A549 (cell line): ENCODE measurements around the gene GABBR2. TPM values are rescaled to one million over a fixed set of nuclear protein-coding genes. Genes with fewer than 3 reads are reported as not detected.

ENCODE experiments used
- ATAC-seq, 2 experiments: fragments of 200-7000 bp in 1 of 2; fragments of >200 bp in 1 of 2; cut with Nextera tagmentation in 1 of 2; cut with Tn5 transposase in 1 of 2; 3 replicates each; pipeline versions ENCODE4 v1.8.0 to v1.9.1; 2018 to 2020; ENCODE audit warnings: mild to moderate bottlenecking in 1 of 2, moderate library complexity in 1 of 2
- CTCF ChIA-PET: fragments of 300-600 bp; sonication (Branson Sonifier 250); formaldehyde crosslinking; extraction: SDS; loops from one replicate; lab custom pipeline; 2021; ENCODE audit warnings: antibody characterized with exemption, inconsistent platforms; lab: Yijun Ruan, JAX
- POLR2A ChIA-PET: fragments of 350-600 bp; formaldehyde crosslinking; extraction: SDS; loops from one replicate; lab custom pipeline; 2021; ENCODE audit warnings: antibody characterized with exemption, inconsistent platforms; lab: Yijun Ruan, JAX
- DNase-seq, 2 experiments: peaks; one replicate each; pipeline versions ENCODE4 v3.0.0 to v3.0.0-alpha.2; 2011 to 2016; ENCODE audit warnings: low read depth in 1 of 2, low spot score in 1 of 2
- FAIRE-seq: peaks from 2 replicates; lab custom pipeline; 2011; peaks lifted over from hg19 to GRCh38; lab: Jason Lieb, UNC
- H3K27ac ChIP-seq, 2 experiments: fragments of >200 bp; sonication (Bioruptor Twin); formaldehyde crosslinking; 3 replicates each; pipeline ENCODE4 v1.5.1; 2016 to 2017
- H3K4me1 ChIP-seq: fragments of >200 bp; sonication (Bioruptor Twin); formaldehyde crosslinking; 3 replicates; pipeline ENCODE4 v1.6.1; 2016
- H3K4me2 ChIP-seq: fragments of >200 bp; sonication (Bioruptor Twin); formaldehyde crosslinking; 3 replicates; pipeline ENCODE4 v1.6.1; 2016
- H3K4me3 ChIP-seq: fragments of >200 bp; sonication (Bioruptor Twin); formaldehyde crosslinking; 3 replicates; pipeline ENCODE4 v1.5.1; 2016
- H3K9me3 ChIP-seq: fragments of >200 bp; sonication (Bioruptor Twin); formaldehyde crosslinking; 3 replicates; pipeline ENCODE4 v1.6.1; 2016
- BCL3 ChIP-seq: fragments of >200 bp; sonication (Bioruptor Twin); formaldehyde crosslinking; IDR thresholded peaks from 3 replicates; pipeline ENCODE4 v1.6.1; 2016
- BHLHE40 ChIP-seq: IDR thresholded peaks from 2 replicates; pipeline ENCODE4 v1.6.1; 2012; ENCODE audit warnings: low read depth, low read length, inconsistent platforms
- CEBPB ChIP-seq, 2 experiments: fragments of >200 bp in 1 of 2; sonication (Bioruptor Twin) in 1 of 2; formaldehyde crosslinking in 1 of 2; IDR thresholded peaks; 2 replicates each; pipeline ENCODE4 v1.6.1; 2012 to 2016
- CHD4 ChIP-seq: fragments of 200-600 bp; sonication (generic); IDR thresholded peaks from 2 replicates; pipeline ENCODE4 v1.6.1; 2016; ENCODE audit warnings: antibody characterized with exemption, mild to moderate bottlenecking, borderline replicate concordance
- EHF ChIP-seq: fragments of 250-450 bp; sonication (Bioruptor Pico); IDR thresholded peaks from 2 replicates; pipeline ENCODE4 v1.5.0; 2020; ENCODE audit warnings: mild to moderate bottlenecking
- HES2 ChIP-seq: fragments of >200 bp; sonication (Bioruptor Twin); formaldehyde crosslinking; IDR thresholded peaks from 2 replicates; pipeline ENCODE4 v1.6.1; 2016
- HOXA7 ChIP-seq: fragments of 250-450 bp; sonication (Bioruptor Pico); IDR thresholded peaks from 2 replicates; pipeline ENCODE4 v1.5.0; 2020; ENCODE audit warnings: mild to moderate bottlenecking, moderate library complexity
- HOXB13 ChIP-seq: fragments of 250-450 bp; sonication (Bioruptor Pico); IDR thresholded peaks from 2 replicates; pipeline ENCODE4 v1.5.0; 2020; ENCODE audit warnings: low read depth, mild to moderate bottlenecking, moderate library complexity
- HOXB5 ChIP-seq: fragments of 250-450 bp; sonication (Bioruptor Pico); IDR thresholded peaks from 2 replicates; pipeline ENCODE4 v1.5.0; 2020; ENCODE audit warnings: mild to moderate bottlenecking, moderate library complexity
- MAZ ChIP-seq: fragments of 150-350 bp; IDR thresholded peaks from 2 replicates; pipeline ENCODE4 v1.6.1; 2014; ENCODE audit warnings: antibody characterized with exemption, low read depth, low read length, borderline replicate concordance
- NPAS2 ChIP-seq: fragments of 250-450 bp; sonication (Bioruptor Pico); IDR thresholded peaks from 2 replicates; pipeline ENCODE4 v1.8.0; 2022; ENCODE audit warnings: mild to moderate bottlenecking, moderate library complexity, borderline replicate concordance
- POLR2A ChIP-seq: IDR thresholded peaks from 2 replicates; pipeline ENCODE4 v1.6.1; 2012; ENCODE audit warnings: mild to moderate bottlenecking, low read length
- RAD21 ChIP-seq, 2 experiments: fragments of >200 bp in 1 of 2; sonication (Bioruptor Twin) in 1 of 2; formaldehyde crosslinking in 1 of 2; IDR thresholded peaks in 1 of 2; conservative IDR thresholded peaks in 1 of 2; 2 replicates in 1 of 2; 3 replicates in 1 of 2; pipeline ENCODE4 v1.6.1; 2012 to 2018; ENCODE audit warnings: inconsistent platforms in 1 of 2
- RNF2 ChIP-seq: fragments of 200-600 bp; sonication (generic); IDR thresholded peaks from 2 replicates; pipeline ENCODE4 v1.6.1; 2016; ENCODE audit warnings: low read depth, mild to moderate bottlenecking, antibody characterized with exemption, moderate library complexity, borderline replicate concordance
- SREBF2 ChIP-seq: fragments of 450-650 bp; IDR thresholded peaks from 2 replicates; pipeline ENCODE4 v1.6.1; 2014; ENCODE audit warnings: mild to moderate bottlenecking, moderate library complexity
- TFCP2L1 ChIP-seq: fragments of 250-450 bp; sonication (Bioruptor Pico); IDR thresholded peaks from 2 replicates; pipeline ENCODE4 v1.5.0; 2021; ENCODE audit warnings: mild to moderate bottlenecking
- ZC3H11A ChIP-seq: fragments of 450-650 bp; IDR thresholded peaks from 2 replicates; pipeline ENCODE4 v1.6.1; 2014; ENCODE audit warnings: antibody characterized with exemption, mild to moderate bottlenecking
- ZFP36 ChIP-seq: fragments of 450-650 bp; IDR thresholded peaks from 2 replicates; pipeline ENCODE4 v1.6.1; 2014; ENCODE audit warnings: borderline replicate concordance; ENCODE audit not compliant: partially characterized antibody
- ZSCAN20 ChIP-seq: fragments of 250-450 bp; sonication (Bioruptor Pico); IDR thresholded peaks from 2 replicates; pipeline ENCODE4 v1.8.0; 2022; ENCODE audit warnings: mild to moderate bottlenecking, moderate library complexity
- WGBS: methylation state at CpG from one replicate; pipeline ENCODE4 v1.1.6; 2017; ENCODE audit errors: missing lambda C conversion rate; 5-methylcytosine and 5-hydroxymethylcytosine counted together
- polyA plus RNA-seq, 4 experiments: library from polyadenylated mRNA; depleted of rRNA in 3 of 4; stranded (reverse); fragments of >200 nt; fragmentation: RNase III in 1 of 4; extraction: RNeasy Plus Mini Kit Qiagen cat#74134 plus additional on column Dnase treatment in 1 of 4; gene quantifications; 2 replicates in 3 of 4; 3 replicates in 1 of 4; pipeline ENCODE4 v1.2.3, GENCODE V29; 2011 to 2017
- TF ChIP-seq, protein P1 (sequence below): fragments of 200-600 bp; sonication (generic); IDR thresholded peaks from 2 replicates; pipeline ENCODE4 v1.6.1; 2016; ENCODE audit warnings: antibody characterized with exemption, mild to moderate bottlenecking, moderate library complexity
- TF ChIP-seq, protein P2 (sequence below): fragments of 250-450 bp; sonication (Bioruptor Pico); IDR thresholded peaks from 2 replicates; pipeline ENCODE4 v1.5.0; 2020; ENCODE audit warnings: low read depth, mild to moderate bottlenecking, moderate library complexity

GABBR2 gene
- polyA plus RNA-seq, 2 of the 4 experiments (the other 2 are of a cell fraction), result 0.08 to 0.57 TPM

DNA sequence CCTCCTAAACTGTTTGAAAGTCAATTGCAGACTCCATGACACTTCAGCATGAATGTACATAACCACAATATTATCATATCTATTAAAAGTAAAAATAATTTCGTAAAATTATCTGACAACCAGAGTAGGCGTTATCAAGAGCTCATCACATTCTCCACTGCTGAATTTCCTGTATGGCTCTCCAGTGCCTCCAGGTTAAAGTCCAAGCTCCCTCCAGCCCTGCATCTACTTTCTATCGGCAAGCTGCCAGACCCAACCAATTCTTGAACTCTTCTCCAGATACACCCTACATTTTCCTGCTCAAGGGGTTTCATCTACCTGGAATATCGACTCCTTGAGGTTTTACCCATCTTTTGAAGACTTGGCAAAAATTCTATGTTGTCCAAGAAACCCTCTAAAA, 378.8 kb downstream of the GABBR2 start:
- FAIRE-seq, result no peak
- H3K27ac ChIP-seq, result no peak overlapping the region

GRCh38 chr9:98329281-98329680, 379.5 kb downstream of the GABBR2 start:
- no peak for TF ChIP-seq HOXB5 (CRISPR knock-in tag)
- TF ChIP-seq RAD21 (conservative IDR thresholded peaks at IDR 0.05 in 1 of 2, IDR thresholded peaks at IDR 0.05 in 1 of 2), result no peak
- no peak for TF ChIP-seq NPAS2 (CRISPR knock-in tag)
- no peak for TF ChIP-seq BHLHE40
- TF ChIP-seq POLR2A, result no peak
- no peak for TF ChIP-seq CEBPB (IDR thresholded peaks at IDR 0.05)
- no peak for TF ChIP-seq ZC3H11A
- no peak for TF ChIP-seq RNF2
- TF ChIP-seq HOXA7, result no peak
- no peak for TF ChIP-seq ZFP36
- no peak for TF ChIP-seq EHF (CRISPR knock-in tag)
- TF ChIP-seq TFCP2L1 (CRISPR knock-in tag), result no peak
- TF ChIP-seq, protein P1, sequence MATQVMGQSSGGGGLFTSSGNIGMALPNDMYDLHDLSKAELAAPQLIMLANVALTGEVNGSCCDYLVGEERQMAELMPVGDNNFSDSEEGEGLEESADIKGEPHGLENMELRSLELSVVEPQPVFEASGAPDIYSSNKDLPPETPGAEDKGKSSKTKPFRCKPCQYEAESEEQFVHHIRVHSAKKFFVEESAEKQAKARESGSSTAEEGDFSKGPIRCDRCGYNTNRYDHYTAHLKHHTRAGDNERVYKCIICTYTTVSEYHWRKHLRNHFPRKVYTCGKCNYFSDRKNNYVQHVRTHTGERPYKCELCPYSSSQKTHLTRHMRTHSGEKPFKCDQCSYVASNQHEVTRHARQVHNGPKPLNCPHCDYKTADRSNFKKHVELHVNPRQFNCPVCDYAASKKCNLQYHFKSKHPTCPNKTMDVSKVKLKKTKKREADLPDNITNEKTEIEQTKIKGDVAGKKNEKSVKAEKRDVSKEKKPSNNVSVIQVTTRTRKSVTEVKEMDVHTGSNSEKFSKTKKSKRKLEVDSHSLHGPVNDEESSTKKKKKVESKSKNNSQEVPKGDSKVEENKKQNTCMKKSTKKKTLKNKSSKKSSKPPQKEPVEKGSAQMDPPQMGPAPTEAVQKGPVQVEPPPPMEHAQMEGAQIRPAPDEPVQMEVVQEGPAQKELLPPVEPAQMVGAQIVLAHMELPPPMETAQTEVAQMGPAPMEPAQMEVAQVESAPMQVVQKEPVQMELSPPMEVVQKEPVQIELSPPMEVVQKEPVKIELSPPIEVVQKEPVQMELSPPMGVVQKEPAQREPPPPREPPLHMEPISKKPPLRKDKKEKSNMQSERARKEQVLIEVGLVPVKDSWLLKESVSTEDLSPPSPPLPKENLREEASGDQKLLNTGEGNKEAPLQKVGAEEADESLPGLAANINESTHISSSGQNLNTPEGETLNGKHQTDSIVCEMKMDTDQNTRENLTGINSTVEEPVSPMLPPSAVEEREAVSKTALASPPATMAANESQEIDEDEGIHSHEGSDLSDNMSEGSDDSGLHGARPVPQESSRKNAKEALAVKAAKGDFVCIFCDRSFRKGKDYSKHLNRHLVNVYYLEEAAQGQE, result no peak
- no peak for TF ChIP-seq HOXB13 (CRISPR knock-in tag)
- TF ChIP-seq, protein P2, sequence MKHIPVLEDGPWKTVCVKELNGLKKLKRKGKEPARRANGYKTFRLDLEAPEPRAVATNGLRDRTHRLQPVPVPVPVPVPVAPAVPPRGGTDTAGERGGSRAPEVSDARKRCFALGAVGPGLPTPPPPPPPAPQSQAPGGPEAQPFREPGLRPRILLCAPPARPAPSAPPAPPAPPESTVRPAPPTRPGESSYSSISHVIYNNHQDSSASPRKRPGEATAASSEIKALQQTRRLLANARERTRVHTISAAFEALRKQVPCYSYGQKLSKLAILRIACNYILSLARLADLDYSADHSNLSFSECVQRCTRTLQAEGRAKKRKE (CRISPR knock-in tag), result no peak
- no peak for TF ChIP-seq CHD4
- no peak for TF ChIP-seq MAZ
- no peak for TF ChIP-seq BCL3
- TF ChIP-seq SREBF2, result no peak
- no peak for TF ChIP-seq ZSCAN20
- DNase-seq (no peak), FAIRE-seq (no peak), ATAC-seq (no peak)
- CTCF ChIA-PET, result interaction anchor here (0.8 to 7.8 kb wide), 4 partner anchors 14 to 449 kb away, joined by 3 to 56 read pairs (median 3); no protein-coding TSS in a partner anchor
- H3K4me3 ChIP-seq, result no peak overlapping the region
- H3K4me1 ChIP-seq, result no peaks in the 10 kb centered on the region; the same call in 2 of the 3 replicates
- no peak overlapping the region for H3K27ac ChIP-seq
- H3K9me3 ChIP-seq, result no peaks in the 10 kb centered on the region
- WGBS, result 36% methylated on average over 6 of the region's 6 CpGs
- no peak overlapping the region for H3K4me2 ChIP-seq
- POLR2A ChIA-PET, result no interaction called here

More for the DNA sequence above, 378.8 kb downstream of the GABBR2 start:
- ATAC-seq (no peak), DNase-seq (no peak)
- Histone ChIP-seq H3K4me1 (no peaks in the 10 kb centered on the region; the same call in 2 of the 3 replicates), H3K4me3 (no peak overlapping the region), H3K4me2 (no peak overlapping the region), H3K9me3 (no peaks in the 10 kb centered on the region)
- WGBS, result 18% methylated on average over 4 of the region's 4 CpGs
- ChIA-PET POLR2A (no interaction called here), CTCF (interaction anchor here (1.1 to 7.8 kb wide), 2 partner anchors 15 to 444 kb away, joined by 3 to 56 read pairs; no protein-coding TSS in a partner anchor)
- no peak for TF ChIP-seq HES2
- TF ChIP-seq POLR2A, result no peak
